Measurements from ENCODE around the gene TBX10.

GRCh38 chr11:67657300-67657699, 17.7 kb upstream of the TBX10 start:
- TF ChIP-seq POLR2AphosphoS5 (IDR thresholded peaks at IDR 0.05; ENCODE audit: borderline replicate concordance, low read depth, low read length) (no peak), EZH2 (IDR thresholded peaks at IDR 0.05) (no peak)
